Astrocyte (in vitro differentiated cells and primary cell): Measurements from ENCODE around the gene NSD1. TPM values are rescaled to one million over a fixed set of nuclear protein-coding genes. Genes with fewer than 3 reads are reported as not detected.
"Not testable (repeated sequence)": the region's sequence is repeated elsewhere in the genome, so short reads cannot be mapped to it uniquely, and the experiment has no call there.

Experiments used
- DNase-seq: peaks from one replicate; pipeline ENCODE4 v3.0.0-alpha.2; 2010; ENCODE audit warnings: low read depth
- FAIRE-seq: peaks from 2 replicates; lab custom pipeline; 2011; peaks lifted over from hg19 to GRCh38; lab: Jason Lieb, UNC
- H2AFZ ChIP-seq: 2 replicates; pipeline ENCODE4 v1.6.0; 2012; ENCODE audit warnings: low read depth, low read length, inconsistent platforms
- H3K27ac ChIP-seq: 2 replicates; pipeline ENCODE4 v1.5.1; 2011; ENCODE audit warnings: low read depth, low read length, inconsistent platforms
- H3K27me3 ChIP-seq: 2 replicates; pipeline ENCODE4 v1.6.0; 2011; ENCODE audit warnings: low read length, inconsistent platforms; ENCODE audit not compliant: insufficient read depth
- H3K36me3 ChIP-seq: 2 replicates; pipeline ENCODE4 v1.5.1; 2011; ENCODE audit warnings: low read length, inconsistent platforms; ENCODE audit not compliant: insufficient read depth
- H3K4me1 ChIP-seq: 2 replicates; pipeline ENCODE4 v1.5.1; 2011; ENCODE audit warnings: low read length, inconsistent platforms; ENCODE audit not compliant: insufficient read depth
- H3K4me2 ChIP-seq: 2 replicates; pipeline ENCODE4 v1.6.0; 2012; ENCODE audit warnings: low read length, inconsistent platforms
- H3K4me3 ChIP-seq: 2 replicates; pipeline ENCODE4 v1.5.1; 2011; ENCODE audit warnings: low read depth, mild to moderate bottlenecking, low read length, inconsistent platforms; ENCODE audit not compliant: insufficient read depth
- H3K79me2 ChIP-seq: 2 replicates; pipeline ENCODE4 v1.6.0; 2012; ENCODE audit warnings: mild to moderate bottlenecking, low read length, inconsistent platforms; ENCODE audit not compliant: insufficient read depth
- H3K9ac ChIP-seq: 2 replicates; pipeline ENCODE4 v1.6.0; 2012; ENCODE audit warnings: mild to moderate bottlenecking, low read length, inconsistent platforms
- H3K9me3 ChIP-seq: 2 replicates; pipeline ENCODE4 v1.5.1; 2012; ENCODE audit warnings: low read depth, mild to moderate bottlenecking, low read length, inconsistent platforms; ENCODE audit not compliant: insufficient read depth
- H4K20me1 ChIP-seq: 2 replicates; pipeline ENCODE4 v1.6.0; 2012; ENCODE audit warnings: low read length, inconsistent platforms; ENCODE audit not compliant: insufficient read depth
- H3K27ac Mint-ChIP-seq: one replicate; pipeline ENCODE4 v1.8.0; 2021; ENCODE audit warnings: mild to moderate bottlenecking, mixed read lengths; ENCODE audit not compliant: unreplicated experiment
- H3K27me3 Mint-ChIP-seq: one replicate; pipeline ENCODE4 v1.8.0; 2021; ENCODE audit warnings: low read depth, mixed read lengths; ENCODE audit not compliant: unreplicated experiment
- H3K36me3 Mint-ChIP-seq: one replicate; pipeline ENCODE4 v1.8.0; 2021; ENCODE audit warnings: low read depth, mixed read lengths; ENCODE audit not compliant: unreplicated experiment
- H3K4me1 Mint-ChIP-seq: one replicate; pipeline ENCODE4 v1.8.0; 2021; ENCODE audit warnings: low read depth, mixed read lengths; ENCODE audit not compliant: unreplicated experiment
- H3K4me3 Mint-ChIP-seq: one replicate; pipeline ENCODE4 v1.8.0; 2021; ENCODE audit warnings: mild to moderate bottlenecking, moderate library complexity, mixed read lengths; ENCODE audit not compliant: unreplicated experiment
- H3K9me3 Mint-ChIP-seq: one replicate; pipeline ENCODE4 v1.8.0; 2021; ENCODE audit warnings: mild to moderate bottlenecking, mixed read lengths; ENCODE audit not compliant: unreplicated experiment
- CTCF ChIP-seq: IDR thresholded peaks from 2 replicates; pipeline ENCODE4 v1.5.1; 2011; ENCODE audit warnings: low read depth, mild to moderate bottlenecking, inconsistent platforms, low read length, moderate library complexity; ENCODE audit not compliant: insufficient read depth
- EZH2 ChIP-seq: IDR thresholded peaks from 2 replicates; pipeline ENCODE4 v1.6.1; 2012; ENCODE audit warnings: mild to moderate bottlenecking, low read length, inconsistent platforms; ENCODE audit not compliant: insufficient read depth
- total RNA-seq: library from RNA; stranded (reverse); gene quantifications from 2 replicates; pipeline ENCODE4 v1.2.1, GENCODE V29; 2021

The NSD1 gene
- total RNA-seq, 1 donor from 2014 or later = 71.9 TPM

- Histone ChIP-seq H3K4me2 (no peak overlapping the region), H3K27ac (no peak overlapping the region), H4K20me1 (peaks cover 49% of the 10 kb centered on the region), H2AFZ (no peak overlapping the region), H3K36me3 (peaks cover 6% of the 10 kb centered on the region), H3K9me3 (no peaks in the 10 kb centered on the region), H3K9ac (no peak overlapping the region), H3K4me3 (no peak overlapping the region), H3K27me3 (no peaks in the 10 kb centered on the region), H3K4me1 (no peaks in the 10 kb centered on the region), H3K79me2 (peaks cover 88% of the 10 kb centered on the region)
- H3K4me1 Mint-ChIP-seq = peaks cover 4% of the 10 kb centered on the region
- DNase-seq (no peak), FAIRE-seq (no peak)
- no peaks in the 10 kb centered on the region for H3K27me3 Mint-ChIP-seq
- no peak overlapping the region for H3K4me3 Mint-ChIP-seq
- H3K36me3 Mint-ChIP-seq = peaks cover 4% of the 10 kb centered on the region
- no peaks in the 10 kb centered on the region for H3K9me3 Mint-ChIP-seq
- no peak for TF ChIP-seq EZH2
- TF ChIP-seq CTCF = no peak
- peak overlapping the region; percentile 75 for H3K27ac Mint-ChIP-seq
Observed at GRCh38 chr5:177171961-177172360, 38.4 kb downstream of the NSD1 start.

GRCh38 chr5:177175336-177175735 lies 41.8 kb downstream of the NSD1 start:
- no peak overlapping the region for H3K4me3 ChIP-seq
- H3K27ac ChIP-seq = no peak overlapping the region
- H3K9ac ChIP-seq = no peak overlapping the region
- no peak overlapping the region for H3K4me2 ChIP-seq
- H3K27me3 ChIP-seq = no peaks in the 10 kb centered on the region
- Mint-ChIP-seq H3K4me3 (no peak overlapping the region), H3K27me3 (no peaks in the 10 kb centered on the region), H3K4me1 (peaks cover 4% of the 10 kb centered on the region), H3K27ac (no peak overlapping the region), H3K36me3 (peaks cover 1% of the 10 kb centered on the region), H3K9me3 (no peaks in the 10 kb centered on the region)
- FAIRE-seq (no peak), DNase-seq (no peak)
- peaks cover 4% of the 10 kb centered on the region for H3K36me3 ChIP-seq
- no peak overlapping the region for H2AFZ ChIP-seq
- H4K20me1 ChIP-seq = peaks cover 51% of the 10 kb centered on the region
- TF ChIP-seq CTCF (no peak), EZH2 (no peak)
- no peaks in the 10 kb centered on the region for H3K9me3 ChIP-seq
- H3K79me2 ChIP-seq = peaks cover 92% of the 10 kb centered on the region
- H3K4me1 ChIP-seq = no peaks in the 10 kb centered on the region

- Histone ChIP-seq H3K9ac (no peak overlapping the region), H4K20me1 (peaks cover 52% of the 10 kb centered on the region), H3K27ac (no peak overlapping the region), H3K4me3 (no peak overlapping the region), H3K4me1 (no peaks in the 10 kb centered on the region), H2AFZ (no peak overlapping the region), H3K79me2 (peaks cover 90% of the 10 kb centered on the region), H3K9me3 (no peaks in the 10 kb centered on the region), H3K4me2 (no peak overlapping the region), H3K36me3 (peaks cover 4% of the 10 kb centered on the region), H3K27me3 (no peaks in the 10 kb centered on the region)
- Mint-ChIP-seq H3K9me3 (no peaks in the 10 kb centered on the region), H3K27ac (no peak overlapping the region), H3K4me3 (no peak overlapping the region), H3K36me3 (peaks cover 2% of the 10 kb centered on the region), H3K4me1 (peaks cover 4% of the 10 kb centered on the region), H3K27me3 (no peaks in the 10 kb centered on the region)
- FAIRE-seq (no peak), DNase-seq (no peak)
- TF ChIP-seq CTCF = no peak
- TF ChIP-seq EZH2 = no peak
Observed at GRCh38 chr5:177176175-177176711, 42.7 kb downstream of the NSD1 start.

- not testable (repeated sequence) for H3K27me3 Mint-ChIP-seq, H3K27ac ChIP-seq, H3K9me3 Mint-ChIP-seq, H3K4me2 ChIP-seq, H3K27me3 ChIP-seq, DNase-seq, H3K9ac ChIP-seq, H3K9me3 ChIP-seq, H3K4me3 ChIP-seq, H3K27ac Mint-ChIP-seq, H2AFZ ChIP-seq, FAIRE-seq, H3K4me1 Mint-ChIP-seq, H3K36me3 Mint-ChIP-seq, H3K36me3 ChIP-seq, H3K4me1 ChIP-seq, H3K4me3 Mint-ChIP-seq
- H4K20me1 ChIP-seq = peaks cover 46% of the 10 kb centered on the region
- peaks cover 88% of the 10 kb centered on the region for H3K79me2 ChIP-seq
Observed at GRCh38 chr5:177177847-177178437, 44.4 kb downstream of the NSD1 start.
